GM19035 (cell line): ENCODE results near the gene LRP5.

Experiments used
- ATAC-seq: cut with Tn5 transposase; IDR thresholded peaks from one replicate; pipeline ENCODE4 v1.9.1; 2021; ENCODE audit not compliant: unreplicated experiment

Gene LRP5

DNA sequence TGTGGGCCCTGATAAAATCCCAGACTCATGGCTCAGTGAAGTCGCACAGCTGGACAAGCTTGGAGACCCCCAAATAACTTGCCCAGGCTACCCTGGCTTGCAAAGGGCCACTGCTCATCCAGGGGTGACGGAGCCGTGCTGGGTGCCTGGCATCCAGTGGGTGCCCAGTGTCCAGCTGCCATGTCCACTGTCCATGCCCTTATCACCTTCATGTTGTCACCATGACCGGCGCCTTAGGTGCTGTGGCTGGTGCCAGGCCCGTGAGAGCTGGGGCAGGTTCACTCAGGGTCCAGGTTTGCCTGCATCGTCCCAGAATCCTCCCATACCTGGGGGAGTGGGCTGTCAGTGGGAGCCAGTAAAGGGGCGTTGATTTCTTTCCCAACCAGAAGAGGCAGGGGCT, 57.4 kb downstream of the LRP5 start:
- no peak for ATAC-seq

DNA sequence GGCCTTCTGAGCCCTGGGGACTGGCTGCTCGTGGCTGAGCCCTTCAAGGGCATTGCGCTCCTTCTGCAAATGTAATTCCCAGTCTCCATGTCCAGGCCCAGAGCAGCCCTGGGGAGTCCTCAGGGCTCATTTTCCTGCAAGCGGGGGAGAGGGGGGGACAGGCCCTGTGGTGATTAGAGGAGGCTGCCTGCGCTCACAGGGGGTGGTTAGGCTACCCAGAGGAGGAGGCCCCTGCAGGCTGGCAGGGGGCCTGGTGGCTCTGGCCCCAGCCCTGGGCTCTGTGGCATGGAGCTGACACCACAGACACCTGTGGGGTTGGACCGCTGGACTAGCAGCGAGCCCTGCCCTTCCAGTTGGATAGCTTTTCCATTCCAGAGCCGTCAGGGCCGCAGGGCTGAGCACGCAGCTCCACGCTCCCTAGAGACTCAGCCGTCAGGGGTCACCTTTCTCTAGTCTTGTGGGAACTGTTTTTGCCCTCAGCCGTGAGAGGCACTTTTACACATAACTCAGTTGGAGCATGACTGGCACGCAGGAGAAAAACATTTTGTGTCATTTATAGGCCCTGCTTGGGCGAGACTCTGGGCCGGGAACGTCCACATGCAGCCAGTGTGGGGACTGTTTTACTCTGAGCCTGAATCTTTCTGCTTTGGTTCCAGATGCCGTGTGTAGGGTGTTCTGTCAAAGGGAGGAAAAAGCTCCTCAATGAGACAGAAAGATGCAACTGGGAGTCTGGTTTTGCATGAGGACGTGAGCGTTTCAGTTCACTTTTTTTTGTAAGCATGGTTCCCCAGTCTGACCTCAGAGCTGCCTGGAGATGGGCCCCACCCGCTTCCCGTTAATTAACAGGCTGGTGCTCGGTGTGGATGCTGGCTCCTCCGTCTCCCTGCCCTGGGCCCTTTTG, 58.1 kb downstream of the LRP5 start:
- ATAC-seq, result peak; percentile 81

GRCh38 chr11:68371171-68372041, 59.0 kb downstream of the LRP5 start:
- ATAC-seq, result peak; percentile 27

GRCh38 chr11:68372114-68372513, 59.7 kb downstream of the LRP5 start:
- no peak for ATAC-seq

DNA sequence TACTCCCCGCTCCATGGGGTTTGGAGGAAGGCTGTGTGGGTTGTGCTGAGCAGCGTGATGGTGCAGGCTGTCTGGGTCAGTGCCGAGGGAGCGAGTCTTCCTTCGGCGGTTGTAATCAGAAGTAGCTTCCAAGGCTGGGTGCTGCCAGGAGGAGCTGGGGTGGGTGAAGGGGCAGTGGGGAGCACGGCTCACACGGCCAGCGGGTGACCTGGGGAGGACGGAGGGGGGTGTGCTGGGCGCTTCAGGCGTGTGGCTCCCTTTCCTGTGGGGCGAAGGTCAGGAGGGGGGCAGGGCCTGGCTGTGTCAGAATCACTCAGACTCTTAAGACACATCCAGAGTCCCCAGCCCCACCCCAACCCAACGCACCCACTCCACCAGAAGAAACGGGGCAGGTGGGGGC, 60.2 kb downstream of the LRP5 start:
- ATAC-seq, result no peak

DNA sequence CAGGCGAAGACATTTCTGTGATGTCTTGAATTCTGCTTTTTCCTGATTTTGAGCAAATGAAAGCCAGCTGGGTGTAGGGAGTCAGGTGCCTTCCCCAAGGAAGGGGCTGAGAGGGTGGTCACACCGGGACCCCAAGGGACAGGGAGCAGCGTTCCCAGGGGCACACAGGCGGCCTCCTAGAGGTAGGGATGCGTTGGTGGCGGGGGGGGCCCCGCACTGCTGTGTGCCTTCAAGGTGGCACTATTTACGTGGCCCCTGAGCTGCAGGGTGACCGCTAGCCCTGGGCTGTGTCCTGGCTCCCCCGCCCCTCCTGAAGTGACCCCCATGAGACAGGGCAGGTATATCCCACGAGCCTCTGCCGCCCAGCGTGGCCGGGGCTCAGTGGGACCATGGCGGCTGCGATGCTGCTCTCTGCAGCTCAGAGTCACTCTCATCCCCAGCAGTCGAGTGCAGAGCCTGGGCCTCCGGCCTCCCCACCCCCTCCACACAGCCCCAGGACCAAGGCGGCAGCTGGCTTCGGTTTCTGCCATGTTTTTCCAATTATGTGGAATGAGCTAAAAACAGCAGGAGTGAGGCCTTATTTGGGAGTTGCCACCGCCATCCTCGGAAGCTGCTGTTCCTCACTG, 60.9 kb downstream of the LRP5 start:
- no peak for ATAC-seq

DNA sequence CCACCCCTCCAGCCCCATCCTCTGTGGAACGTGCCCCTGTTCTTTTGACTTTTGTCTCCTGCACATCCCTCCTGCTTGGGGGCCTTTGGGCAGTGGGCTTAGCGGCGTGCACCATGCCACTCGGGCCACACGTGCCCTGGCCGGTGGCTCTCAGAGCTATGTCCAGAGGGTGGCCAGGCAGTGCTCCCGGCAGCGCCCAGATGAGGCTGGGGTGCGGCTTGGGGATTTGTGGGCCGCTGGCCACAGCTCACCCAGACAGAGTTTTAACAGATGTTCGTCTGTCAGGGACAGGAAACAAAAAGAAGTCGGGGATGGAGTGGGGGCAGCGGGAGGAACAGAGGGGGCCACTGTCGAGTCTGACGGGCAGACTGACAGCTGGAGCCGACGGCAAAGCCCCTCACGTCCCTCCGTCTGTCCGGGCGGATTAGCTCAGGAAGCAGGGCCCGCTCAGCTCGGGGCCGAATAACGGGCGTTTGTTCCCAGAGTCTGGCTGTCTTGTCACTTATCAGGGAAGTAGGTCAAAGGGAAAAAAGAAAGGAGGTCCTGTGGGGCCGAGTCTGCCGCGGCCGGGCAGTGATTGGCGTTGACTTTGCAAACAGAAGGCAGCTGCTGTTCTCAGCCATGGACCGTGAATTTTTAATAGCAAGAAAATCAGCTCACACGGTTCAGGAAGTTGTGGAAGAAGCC, 61.6 kb downstream of the LRP5 start:
- ATAC-seq, result no peak

- ATAC-seq, result no peak
These were observed 62.1 kb downstream of the LRP5 start for GRCh38 chr11:68374531-68374930.

DNA sequence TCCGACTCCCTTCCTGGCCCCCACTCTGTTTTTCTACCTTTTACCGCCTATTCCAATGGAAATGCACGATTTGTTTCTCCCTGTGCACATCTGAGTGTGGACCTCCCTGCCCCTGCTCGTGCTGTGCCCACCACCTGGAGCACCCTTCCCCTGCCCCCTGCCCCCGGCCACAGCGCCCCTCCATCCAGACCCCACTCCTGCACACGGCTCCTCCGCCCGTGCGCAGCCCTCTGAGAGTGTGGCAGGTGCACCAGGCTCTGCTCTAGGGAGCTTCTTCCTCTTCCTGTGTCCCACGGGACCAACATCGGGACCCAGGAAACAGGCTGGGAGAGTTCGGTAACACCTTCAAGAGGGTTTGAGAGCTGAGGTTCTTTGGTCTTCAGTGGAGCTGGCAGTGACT, 62.9 kb downstream of the LRP5 start:
- no peak for ATAC-seq

GRCh38 chr11:68375766-68376165, 63.4 kb downstream of the LRP5 start:
- ATAC-seq, result no peak

- ATAC-seq, result no peak
These were observed 65.0 kb downstream of the LRP5 start for GRCh38 chr11:68377389-68377795.

- no peak for ATAC-seq
These were observed 66.8 kb downstream of the LRP5 start for GRCh38 chr11:68379206-68379605.

- no peak for ATAC-seq
These were observed 68.6 kb downstream of the LRP5 start for GRCh38 chr11:68380786-68381622.

- no peak for ATAC-seq
These were observed 69.3 kb downstream of the LRP5 start for GRCh38 chr11:68381716-68382115.

DNA sequence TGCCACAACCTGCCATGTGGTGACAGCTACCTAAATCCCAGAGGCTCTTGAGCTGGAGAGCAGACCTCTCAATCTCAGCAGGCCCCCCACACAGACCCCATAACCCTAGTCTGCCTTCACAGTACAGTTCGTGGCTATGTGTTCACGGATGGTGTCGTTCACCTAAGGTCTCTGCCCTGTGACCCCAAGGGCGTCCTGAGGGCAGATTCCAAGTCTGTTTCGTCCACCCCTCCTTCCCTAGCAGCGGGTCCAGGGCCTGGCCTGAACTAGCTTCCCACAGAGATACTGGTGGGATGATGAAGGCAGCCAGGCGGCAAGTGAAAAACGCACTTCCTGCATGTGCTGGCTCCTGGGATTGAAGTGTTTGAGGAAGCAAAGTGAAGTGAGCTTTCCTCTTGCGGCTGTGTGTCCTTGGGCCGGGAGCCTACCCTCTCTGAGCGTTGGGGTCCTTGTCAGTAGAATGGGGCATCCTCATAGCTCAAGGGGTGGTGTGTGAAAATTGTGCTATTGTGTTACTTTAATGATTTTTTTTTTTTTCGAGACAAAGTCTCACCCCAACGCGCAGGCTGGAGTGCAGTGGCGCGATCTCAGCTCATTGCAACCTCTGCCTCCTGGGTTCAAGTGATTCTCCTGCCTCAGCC, 70.1 kb downstream of the LRP5 start:
- ATAC-seq, result no peak

GRCh38 chr11:68383976-68384501, 71.6 kb downstream of the LRP5 start:
- ATAC-seq, result no peak

- no peak for ATAC-seq
These were observed 72.2 kb downstream of the LRP5 start for GRCh38 chr11:68384530-68385081.

DNA sequence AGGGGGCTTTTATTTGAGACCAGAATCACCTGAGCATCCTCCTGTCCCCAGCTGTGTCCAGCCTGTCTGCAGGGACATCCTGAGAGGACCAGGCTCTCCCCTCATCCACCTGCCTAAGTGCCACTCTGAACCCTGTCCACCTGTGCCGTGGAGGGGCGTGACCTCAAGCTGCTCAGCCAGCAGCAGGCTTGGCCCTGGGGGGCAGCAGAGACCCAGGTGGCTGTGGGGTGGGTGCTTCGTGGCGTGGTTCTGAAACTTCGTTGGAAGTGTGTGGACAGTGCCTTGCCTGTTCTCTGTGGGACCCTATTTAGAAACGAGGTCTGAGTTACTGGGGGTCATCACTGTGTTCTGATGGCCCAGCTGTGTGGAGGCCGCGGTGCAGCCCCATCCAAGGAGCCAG, 72.7 kb downstream of the LRP5 start:
- no peak for ATAC-seq
